PC-9 (cell line): Measurements from ENCODE around the gene TMEM255A. TPM values are rescaled to one million over a fixed set of nuclear protein-coding genes. Genes with fewer than 3 reads are reported as not detected.

Source experiments
- BruUV-seq: library from RNA; stranded (reverse); fragments of 400-500 nt; replicated peaks from 2 replicates; lab custom pipeline; 2021; lab: Mats Ljungman, UMichigan
- CTCF ChIA-PET: fragments of 300-600 bp; sonication (Branson Sonifier 250); formaldehyde crosslinking; loops from one replicate; lab custom pipeline; 2022; ENCODE audit warnings: antibody characterized with exemption; lab: Charles Lee
- POLR2A ChIA-PET: fragments of 300-600 bp; sonication (Branson Sonifier 250); formaldehyde crosslinking; loops from one replicate; lab custom pipeline; 2022; ENCODE audit warnings: antibody characterized with exemption; ENCODE audit not compliant: unreplicated experiment; lab: Charles Lee
- DNase-seq, 2 experiments: peaks; one replicate each; pipeline versions ENCODE4 v3.0.0 to v3.0.0-alpha.2; 2015 to 2022; ENCODE audit warnings: mixed read lengths in 1 of 2
- H2AFZ ChIP-seq: fragments of 200-600 bp; sonication (generic); 2 replicates; pipeline ENCODE4 v1.8.1; 2017; ENCODE audit warnings: antibody characterized with exemption
- H3F3A ChIP-seq: fragments of 200-600 bp; sonication (generic); 2 replicates; pipeline ENCODE4 v1.8.1; 2017; ENCODE audit warnings: antibody characterized with exemption, mild to moderate bottlenecking, low read depth; ENCODE audit not compliant: insufficient read depth
- H3K27ac ChIP-seq: fragments of 200-600 bp; sonication (generic); 2 replicates; pipeline ENCODE4 v1.6.1; 2016; ENCODE audit warnings: mixed run types
- H3K27me3 ChIP-seq: fragments of 200-600 bp; sonication (generic); 2 replicates; pipeline ENCODE4 v1.6.1; 2016; ENCODE audit warnings: low read depth, mixed run types; ENCODE audit not compliant: insufficient read depth
- H3K36me3 ChIP-seq: fragments of 200-600 bp; sonication (generic); 2 replicates; pipeline ENCODE4 v1.6.1; 2016; ENCODE audit warnings: low read depth, mixed run types
- H3K4me1 ChIP-seq: fragments of 200-600 bp; sonication (generic); replicated peaks from 2 replicates; pipeline ENCODE4 v1.6.1; 2016; ENCODE audit warnings: mixed run types; ENCODE audit not compliant: insufficient read depth
- H3K4me2 ChIP-seq: fragments of 200-600 bp; sonication (generic); 2 replicates; pipeline ENCODE4 v1.6.1; 2017; ENCODE audit warnings: mixed run types
- H3K4me3 ChIP-seq: fragments of 200-600 bp; sonication (generic); 2 replicates; pipeline ENCODE4 v1.6.1; 2016; ENCODE audit warnings: mixed run types
- H3K79me2 ChIP-seq: fragments of 200-600 bp; sonication (generic); 2 replicates; pipeline ENCODE4 v1.6.1; 2017; ENCODE audit warnings: low read depth, mixed run types
- H3K9me2 ChIP-seq: fragments of 200-600 bp; sonication (generic); 2 replicates; pipeline ENCODE4 v1.8.1; 2017; ENCODE audit warnings: mild to moderate bottlenecking; ENCODE audit not compliant: insufficient read depth
- H3K9me3 ChIP-seq: fragments of 200-600 bp; sonication (generic); 2 replicates; pipeline ENCODE4 v1.8.1; 2016; ENCODE audit warnings: low read depth; ENCODE audit not compliant: insufficient read depth
- H4K20me1 ChIP-seq: fragments of 200-600 bp; sonication (generic); 2 replicates; pipeline ENCODE4 v1.8.1; 2017; ENCODE audit not compliant: insufficient read depth
- EZH2 ChIP-seq: fragments of 200-600 bp; sonication (generic); IDR thresholded peaks from 2 replicates; pipeline ENCODE4 v1.8.0; 2017; ENCODE audit warnings: antibody characterized with exemption, low read depth
- intact Hi-C: fragments of 100-400 bp; cut with micrococcal nuclease; formaldehyde crosslinking; loops from one replicate; pipeline ENCODE4 v1.10.0; 2022; ENCODE audit not compliant: unreplicated experiment
- total RNA-seq: library from RNA; stranded (reverse); gene quantifications from 2 replicates; pipeline ENCODE4 v1.2.3, GENCODE V29; 2021
- TF ChIP-seq, protein P1 (sequence below): fragments of 200-600 bp; sonication (generic); conservative IDR thresholded peaks from 2 replicates; pipeline ENCODE4 v1.6.1; 2017; ENCODE audit warnings: mixed run types, antibody characterized with exemption, mild to moderate bottlenecking, moderate library complexity

Gene TMEM255A
- total RNA-seq, 1 experiment from 2014 or later: 16.7 TPM

DNA sequence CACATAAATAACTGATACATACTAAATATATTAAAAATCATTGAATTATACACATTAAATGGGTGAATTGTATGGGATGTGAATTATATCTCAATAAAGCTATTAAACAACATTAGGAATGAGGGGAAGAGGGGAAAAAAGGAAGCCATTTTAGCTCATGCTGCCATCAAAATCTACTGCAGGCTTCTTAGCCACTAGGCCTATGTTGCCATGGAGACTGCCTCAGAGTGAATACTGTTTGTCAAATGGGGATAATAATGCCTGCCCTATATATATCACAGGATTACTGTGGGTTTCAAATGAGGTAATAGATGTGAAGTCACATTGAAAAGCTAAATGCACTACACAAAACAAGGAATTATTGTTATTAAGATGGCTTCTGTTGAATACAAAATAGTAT is 21.2 kb downstream of the TMEM255A start:
- Histone ChIP-seq H3K79me2 (no peaks in the 10 kb centered on the region), H4K20me1 (no peaks in the 10 kb centered on the region), H3K4me3 (no peak overlapping the region), H3K36me3 (no peaks in the 10 kb centered on the region), H3K4me2 (no peak overlapping the region), H3K4me1 (peaks cover 8% of the 10 kb centered on the region; the same call in 1 of the 2 replicates), H3K27me3 (no peaks in the 10 kb centered on the region), H3K9me2 (no peaks in the 10 kb centered on the region), H3K9me3 (no peaks in the 10 kb centered on the region), H3F3A (no peaks in the 10 kb centered on the region), H3K27ac (no peak overlapping the region), H2AFZ (no peak overlapping the region)
- TF ChIP-seq EZH2: no peak
- TF ChIP-seq, protein P1, sequence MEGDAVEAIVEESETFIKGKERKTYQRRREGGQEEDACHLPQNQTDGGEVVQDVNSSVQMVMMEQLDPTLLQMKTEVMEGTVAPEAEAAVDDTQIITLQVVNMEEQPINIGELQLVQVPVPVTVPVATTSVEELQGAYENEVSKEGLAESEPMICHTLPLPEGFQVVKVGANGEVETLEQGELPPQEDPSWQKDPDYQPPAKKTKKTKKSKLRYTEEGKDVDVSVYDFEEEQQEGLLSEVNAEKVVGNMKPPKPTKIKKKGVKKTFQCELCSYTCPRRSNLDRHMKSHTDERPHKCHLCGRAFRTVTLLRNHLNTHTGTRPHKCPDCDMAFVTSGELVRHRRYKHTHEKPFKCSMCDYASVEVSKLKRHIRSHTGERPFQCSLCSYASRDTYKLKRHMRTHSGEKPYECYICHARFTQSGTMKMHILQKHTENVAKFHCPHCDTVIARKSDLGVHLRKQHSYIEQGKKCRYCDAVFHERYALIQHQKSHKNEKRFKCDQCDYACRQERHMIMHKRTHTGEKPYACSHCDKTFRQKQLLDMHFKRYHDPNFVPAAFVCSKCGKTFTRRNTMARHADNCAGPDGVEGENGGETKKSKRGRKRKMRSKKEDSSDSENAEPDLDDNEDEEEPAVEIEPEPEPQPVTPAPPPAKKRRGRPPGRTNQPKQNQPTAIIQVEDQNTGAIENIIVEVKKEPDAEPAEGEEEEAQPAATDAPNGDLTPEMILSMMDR: no peak
- POLR2A ChIA-PET: no interaction called here
- BruUV-seq: no TSS peak
- no peak for DNase-seq
- intact Hi-C loops: no loop called here
- CTCF ChIA-PET: no interaction called here

DNA sequence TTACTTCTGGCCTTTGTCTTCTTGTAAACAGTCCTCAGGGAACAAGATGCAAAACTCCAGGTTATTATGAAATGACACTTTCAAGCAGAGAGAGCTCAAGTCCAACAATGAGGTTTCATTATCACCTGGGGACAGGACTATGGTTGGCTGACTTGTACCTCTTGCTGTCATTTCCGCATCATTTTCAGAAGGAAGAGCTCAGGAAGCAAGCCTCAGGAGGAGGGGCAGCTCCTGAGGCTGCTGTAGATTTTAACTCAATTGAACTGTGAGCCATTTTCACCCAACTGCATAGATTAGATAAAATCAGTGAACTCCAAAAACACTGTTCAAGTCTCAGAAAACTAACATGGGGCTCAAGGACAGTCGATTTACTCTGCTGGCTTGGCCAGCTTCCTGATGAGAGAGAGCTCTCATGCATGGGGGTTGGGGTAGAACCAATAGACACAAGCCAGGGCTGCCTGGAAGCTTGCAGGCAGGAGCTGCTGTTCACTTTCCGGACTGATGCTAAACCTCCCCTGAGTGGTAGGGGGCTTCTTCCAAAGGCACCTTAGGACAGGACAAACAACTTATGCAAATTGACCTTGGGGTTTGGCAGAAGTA is 23.6 kb downstream of the TMEM255A start:
- Histone ChIP-seq H3K27ac (no peak overlapping the region), H3K4me2 (no peak overlapping the region), H2AFZ (no peak overlapping the region), H3K36me3 (no peaks in the 10 kb centered on the region), H3K4me1 (0 out of 2 replicates have a peak, but pooled peaks cover 2% of the 10 kb centered on the region), H3F3A (no peaks in the 10 kb centered on the region), H4K20me1 (no peaks in the 10 kb centered on the region), H3K79me2 (no peaks in the 10 kb centered on the region), H3K9me2 (no peaks in the 10 kb centered on the region; the same call in 1 of the 2 replicates), H3K9me3 (no peaks in the 10 kb centered on the region), H3K27me3 (no peaks in the 10 kb centered on the region), H3K4me3 (no peak overlapping the region)
- BruUV-seq: no TSS peak
- DNase-seq: no peak
- TF ChIP-seq, protein P1: no peak
- no peak for TF ChIP-seq EZH2
- ChIA-PET POLR2A (no interaction called here), CTCF (no interaction called here)
- intact Hi-C loops: no loop called here

DNA sequence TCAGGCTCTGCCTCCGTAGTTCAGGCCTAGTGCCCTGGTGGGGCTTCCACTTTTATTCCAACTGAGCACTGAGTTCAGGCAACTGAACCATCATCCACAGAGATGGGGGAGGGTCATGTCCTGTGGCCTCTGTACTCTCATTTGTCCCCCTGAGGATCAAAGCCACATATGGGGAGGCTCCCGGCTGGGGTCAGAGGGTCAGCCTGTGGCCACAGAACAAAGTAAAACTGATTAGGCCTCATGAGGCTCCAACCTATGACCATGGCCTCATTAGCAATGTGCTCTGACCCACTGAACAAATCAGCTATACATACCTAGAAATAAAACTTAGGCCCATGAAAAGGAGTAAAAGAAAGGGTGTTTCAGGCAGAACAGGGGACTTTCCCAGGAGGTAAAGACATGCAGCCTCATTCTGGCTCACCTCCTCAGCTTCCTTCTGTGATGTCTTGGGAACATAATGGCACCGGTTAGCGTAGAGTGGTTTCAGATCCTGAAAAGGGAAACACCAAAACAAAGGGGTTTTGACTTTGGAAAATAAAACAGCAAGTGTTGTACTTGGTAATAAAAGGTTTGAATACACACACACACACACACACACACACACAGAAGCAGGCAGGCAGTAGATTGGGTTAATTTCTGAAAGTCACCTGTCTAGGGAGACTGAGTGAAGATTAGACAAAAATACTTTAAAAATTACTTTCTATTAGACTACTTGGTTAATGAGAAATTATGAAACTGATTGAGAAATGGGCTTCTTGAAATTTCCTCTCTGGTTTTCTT is 24.3 kb downstream of the TMEM255A start:
- POLR2A ChIA-PET: no interaction called here
- no TSS peak for BruUV-seq

More for the DNA sequence above, 24.3 kb downstream of the TMEM255A start:
- no peaks in the 10 kb centered on the region for H4K20me1 ChIP-seq
- intact Hi-C loops: no loop called here
- H3F3A ChIP-seq: no peaks in the 10 kb centered on the region
- no peaks in the 10 kb centered on the region for H3K79me2 ChIP-seq
- CTCF ChIA-PET: no interaction called here
- no peak overlapping the region for H3K4me2 ChIP-seq
- no peak overlapping the region for H3K27ac ChIP-seq
- no peaks in the 10 kb centered on the region for H3K9me3 ChIP-seq
- H3K4me3 ChIP-seq: no peak overlapping the region
- 0 out of 2 replicates have a peak, but pooled peaks cover 5% of the 10 kb centered on the region for H3K4me1 ChIP-seq
- no peaks in the 10 kb centered on the region for H3K27me3 ChIP-seq
- no peak overlapping the region for H2AFZ ChIP-seq
- TF ChIP-seq, protein P1: no peak
- no peak for TF ChIP-seq EZH2
- no peaks in the 10 kb centered on the region for H3K36me3 ChIP-seq
- DNase-seq: no peak
- no peaks in the 10 kb centered on the region; the same call in 1 of the 2 replicates for H3K9me2 ChIP-seq
